ENCODE data around the gene SFR1.

Gene SFR1

GRCh38 chr10:104121485-104122224 is at the start of gene SFR1:
Gene SFR1 (plus strand): TSS chr10:104122171. CDS start chr10:104122184, 13 bp downstream.
- peak within 1 kb of the TSS; percentile 72 for H2AFZ ChIP-seq (ENCODE audit: low read length, unreplicated experiment)
- peak within 1 kb of the TSS; percentile 100 for H3K27ac ChIP-seq (ENCODE audit: low read depth, low read length)

GRCh38 chr10:104072786-104073185 is 49.2 kb upstream of the SFR1 start:
- Histone ChIP-seq H3K27ac (ENCODE audit: low read depth, low read length) (no peak overlapping the region), H3K36me3 (ENCODE audit: insufficient read depth, low read length) (no peaks in the 10 kb centered on the region), H3K27me3 (ENCODE audit: insufficient read depth, low read length) (no peaks in the 10 kb centered on the region), H3K79me2 (ENCODE audit: control insufficient read depth, insufficient read depth, low read length, unreplicated experiment) (no peaks in the 10 kb centered on the region), H3K4me1 (ENCODE audit: control insufficient read depth, insufficient read depth, low read length, unreplicated experiment) (peaks cover 9% of the 10 kb centered on the region), H2AFZ (ENCODE audit: low read length, unreplicated experiment) (peak overlapping the region; percentile 7), H3K4me3 (ENCODE audit: low read depth, low read length) (no peak overlapping the region)

More at GRCh38 chr10:104121485-104122224, at the start of gene SFR1:
- Histone ChIP-seq H3K36me3 (ENCODE audit: insufficient read depth, low read length) (no peaks in the 10 kb centered on the region), H3K4me3 (ENCODE audit: low read depth, low read length) (peak within 1 kb of the TSS; percentile 86), H3K79me2 (ENCODE audit: control insufficient read depth, insufficient read depth, low read length, unreplicated experiment) (peaks cover 5% of the 10 kb centered on the region), H3K4me1 (ENCODE audit: control insufficient read depth, insufficient read depth, low read length, unreplicated experiment) (peaks cover 30% of the 10 kb centered on the region), H3K27me3 (ENCODE audit: insufficient read depth, low read length) (no peaks in the 10 kb centered on the region)

GRCh38 chr10:104074505-104074904 is 47.5 kb upstream of the SFR1 start:
- no peak overlapping the region for H3K27ac ChIP-seq (ENCODE audit: low read depth, low read length)
- peaks cover 9% of the 10 kb centered on the region for H3K4me1 ChIP-seq (ENCODE audit: control insufficient read depth, insufficient read depth, low read length, unreplicated experiment)
- H2AFZ ChIP-seq (ENCODE audit: low read length, unreplicated experiment) = no peak overlapping the region
- no peaks in the 10 kb centered on the region for H3K36me3 ChIP-seq (ENCODE audit: insufficient read depth, low read length)
- H3K27me3 ChIP-seq (ENCODE audit: insufficient read depth, low read length) = no peaks in the 10 kb centered on the region
- no peak overlapping the region for H3K4me3 ChIP-seq (ENCODE audit: low read depth, low read length)
- no peaks in the 10 kb centered on the region for H3K79me2 ChIP-seq (ENCODE audit: control insufficient read depth, insufficient read depth, low read length, unreplicated experiment)

GRCh38 chr10:104076743-104077160 is 45.2 kb upstream of the SFR1 start:
- Histone ChIP-seq H3K4me3 (ENCODE audit: low read depth, low read length) (no peak overlapping the region), H3K27ac (ENCODE audit: low read depth, low read length) (no peak overlapping the region)

GRCh38 chr10:104077247-104077646 is 44.7 kb upstream of the SFR1 start:
- Histone ChIP-seq H3K27ac (ENCODE audit: low read depth, low read length) (no peak overlapping the region), H2AFZ (ENCODE audit: low read length, unreplicated experiment) (no peak overlapping the region)

More at GRCh38 chr10:104076743-104077160, 45.2 kb upstream of the SFR1 start:
- H2AFZ ChIP-seq (ENCODE audit: low read length, unreplicated experiment) = no peak overlapping the region
- no peaks in the 10 kb centered on the region for H3K27me3 ChIP-seq (ENCODE audit: insufficient read depth, low read length)
- no peaks in the 10 kb centered on the region for H3K79me2 ChIP-seq (ENCODE audit: control insufficient read depth, insufficient read depth, low read length, unreplicated experiment)
- no peaks in the 10 kb centered on the region for H3K36me3 ChIP-seq (ENCODE audit: insufficient read depth, low read length)
- H3K4me1 ChIP-seq (ENCODE audit: control insufficient read depth, insufficient read depth, low read length, unreplicated experiment) = peaks cover 9% of the 10 kb centered on the region

GRCh38 chr10:104077663-104078151 is 44.3 kb upstream of the SFR1 start:
- H3K4me3 ChIP-seq (ENCODE audit: low read depth, low read length) = no peak overlapping the region
- no peaks in the 10 kb centered on the region for H3K27me3 ChIP-seq (ENCODE audit: insufficient read depth, low read length)
- no peaks in the 10 kb centered on the region for H3K79me2 ChIP-seq (ENCODE audit: control insufficient read depth, insufficient read depth, low read length, unreplicated experiment)
- no peak overlapping the region for H3K27ac ChIP-seq (ENCODE audit: low read depth, low read length)
- peaks cover 9% of the 10 kb centered on the region for H3K4me1 ChIP-seq (ENCODE audit: control insufficient read depth, insufficient read depth, low read length, unreplicated experiment)
- no peak overlapping the region for H2AFZ ChIP-seq (ENCODE audit: low read length, unreplicated experiment)
- no peaks in the 10 kb centered on the region for H3K36me3 ChIP-seq (ENCODE audit: insufficient read depth, low read length)

More at GRCh38 chr10:104077247-104077646, 44.7 kb upstream of the SFR1 start:
- Histone ChIP-seq H3K79me2 (ENCODE audit: control insufficient read depth, insufficient read depth, low read length, unreplicated experiment) (no peaks in the 10 kb centered on the region), H3K36me3 (ENCODE audit: insufficient read depth, low read length) (no peaks in the 10 kb centered on the region), H3K4me1 (ENCODE audit: control insufficient read depth, insufficient read depth, low read length, unreplicated experiment) (peaks cover 9% of the 10 kb centered on the region), H3K27me3 (ENCODE audit: insufficient read depth, low read length) (no peaks in the 10 kb centered on the region), H3K4me3 (ENCODE audit: low read depth, low read length) (no peak overlapping the region)

GRCh38 chr10:104080762-104081161 is 41.2 kb upstream of the SFR1 start:
- Histone ChIP-seq H3K4me1 (ENCODE audit: control insufficient read depth, insufficient read depth, low read length, unreplicated experiment) (peaks cover 9% of the 10 kb centered on the region), H3K4me3 (ENCODE audit: low read depth, low read length) (no peak overlapping the region), H3K27ac (ENCODE audit: low read depth, low read length) (no peak overlapping the region), H3K27me3 (ENCODE audit: insufficient read depth, low read length) (no peaks in the 10 kb centered on the region), H3K79me2 (ENCODE audit: control insufficient read depth, insufficient read depth, low read length, unreplicated experiment) (no peaks in the 10 kb centered on the region), H2AFZ (ENCODE audit: low read length, unreplicated experiment) (no peak overlapping the region), H3K36me3 (ENCODE audit: insufficient read depth, low read length) (no peaks in the 10 kb centered on the region)

GRCh38 chr10:104081998-104082397 is 40.0 kb upstream of the SFR1 start:
- Histone ChIP-seq H3K4me3 (ENCODE audit: low read depth, low read length) (no peak overlapping the region), H3K27ac (ENCODE audit: low read depth, low read length) (no peak overlapping the region), H3K4me1 (ENCODE audit: control insufficient read depth, insufficient read depth, low read length, unreplicated experiment) (peaks cover 6% of the 10 kb centered on the region), H3K79me2 (ENCODE audit: control insufficient read depth, insufficient read depth, low read length, unreplicated experiment) (no peaks in the 10 kb centered on the region), H2AFZ (ENCODE audit: low read length, unreplicated experiment) (no peak overlapping the region), H3K27me3 (ENCODE audit: insufficient read depth, low read length) (no peaks in the 10 kb centered on the region), H3K36me3 (ENCODE audit: insufficient read depth, low read length) (no peaks in the 10 kb centered on the region)

GRCh38 chr10:104084482-104085142 is 37.4 kb upstream of the SFR1 start:
- no peaks in the 10 kb centered on the region for H3K36me3 ChIP-seq (ENCODE audit: insufficient read depth, low read length)
- H2AFZ ChIP-seq (ENCODE audit: low read length, unreplicated experiment) = no peak overlapping the region
- no peak overlapping the region for H3K27ac ChIP-seq (ENCODE audit: low read depth, low read length)
- no peak overlapping the region for H3K4me3 ChIP-seq (ENCODE audit: low read depth, low read length)
- H3K27me3 ChIP-seq (ENCODE audit: insufficient read depth, low read length) = no peaks in the 10 kb centered on the region
- no peaks in the 10 kb centered on the region for H3K4me1 ChIP-seq (ENCODE audit: control insufficient read depth, insufficient read depth, low read length, unreplicated experiment)
- no peaks in the 10 kb centered on the region for H3K79me2 ChIP-seq (ENCODE audit: control insufficient read depth, insufficient read depth, low read length, unreplicated experiment)

GRCh38 chr10:104085801-104086400 is 36.1 kb upstream of the SFR1 start, which contains the start of gene COL17A1:
Gene COL17A1 (minus strand): TSS chr10:104085880. CDS start chr10:104080673, 5,207 bp downstream.
- no peaks in the 10 kb centered on the region for H3K4me1 ChIP-seq (ENCODE audit: control insufficient read depth, insufficient read depth, low read length, unreplicated experiment)
- H2AFZ ChIP-seq (ENCODE audit: low read length, unreplicated experiment) = no peak within 1 kb of the TSS
- no peak within 1 kb of the TSS for H3K4me3 ChIP-seq (ENCODE audit: low read depth, low read length)
- H3K27ac ChIP-seq (ENCODE audit: low read depth, low read length) = no peak within 1 kb of the TSS
- H3K27me3 ChIP-seq (ENCODE audit: insufficient read depth, low read length) = no peaks in the 10 kb centered on the region
- no peaks in the 10 kb centered on the region for H3K79me2 ChIP-seq (ENCODE audit: control insufficient read depth, insufficient read depth, low read length, unreplicated experiment)
- H3K36me3 ChIP-seq (ENCODE audit: insufficient read depth, low read length) = no peaks in the 10 kb centered on the region
